GM18873 (cell line): ENCODE results near the gene HIPK2.

Experiments used
- ATAC-seq: cut with Tn5 transposase; IDR thresholded peaks from one replicate; pipeline ENCODE4 v1.9.1; 2021; ENCODE audit warnings: mild to moderate bottlenecking, moderate library complexity, moderate number of reproducible peaks; ENCODE audit not compliant: unreplicated experiment, low FRiP score

Gene HIPK2

DNA sequence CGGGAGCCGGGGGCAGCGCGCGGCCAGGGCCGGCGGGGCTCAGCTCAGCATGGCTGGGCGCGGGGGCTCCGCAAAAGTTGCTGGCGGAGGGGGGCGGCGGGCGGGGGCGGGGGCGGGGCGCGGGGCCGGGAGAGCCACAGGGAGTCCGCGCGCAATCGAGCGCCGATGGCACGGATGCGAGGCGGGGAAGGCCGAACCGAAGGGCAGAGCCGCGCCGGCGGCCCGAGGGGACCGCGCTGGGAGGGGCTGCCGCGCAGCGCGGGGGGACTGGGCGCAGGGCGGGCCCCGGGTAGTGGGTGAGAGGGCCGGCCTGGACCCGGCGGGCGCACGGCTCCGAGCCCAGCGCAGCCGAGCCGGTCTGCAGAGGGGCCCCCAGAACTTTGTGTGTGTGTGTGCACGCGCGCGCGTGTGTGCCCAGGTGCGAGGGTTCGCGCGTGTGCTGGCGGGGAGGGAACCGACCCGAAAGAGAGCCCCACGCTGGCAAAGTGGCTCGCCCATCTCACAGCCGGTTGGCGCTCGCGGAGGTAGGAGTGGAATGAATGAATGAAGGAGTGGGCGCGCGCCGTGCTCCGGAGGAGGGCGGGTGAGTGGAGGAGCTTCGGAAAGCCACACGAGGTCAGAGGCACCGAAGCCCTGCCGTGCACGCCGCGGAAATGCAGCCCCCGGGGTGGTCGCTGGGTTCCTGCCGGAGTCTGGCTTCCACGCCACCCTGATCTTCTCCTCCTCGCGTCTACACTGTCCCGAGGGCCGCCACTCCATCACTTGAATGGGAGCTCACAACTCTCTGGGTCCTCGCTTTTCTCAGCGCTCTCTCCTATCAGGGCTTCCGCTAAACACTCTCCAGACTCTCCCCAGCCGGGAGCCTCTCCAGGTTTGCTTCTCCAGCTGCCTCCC lies at the start of gene HIPK2:
HIPK2 (minus strand) TSS at position 51 of the 894 bp plus-strand sequence. CDS start 375 bp downstream, outside the sequence.
- ATAC-seq, result no peak

DNA sequence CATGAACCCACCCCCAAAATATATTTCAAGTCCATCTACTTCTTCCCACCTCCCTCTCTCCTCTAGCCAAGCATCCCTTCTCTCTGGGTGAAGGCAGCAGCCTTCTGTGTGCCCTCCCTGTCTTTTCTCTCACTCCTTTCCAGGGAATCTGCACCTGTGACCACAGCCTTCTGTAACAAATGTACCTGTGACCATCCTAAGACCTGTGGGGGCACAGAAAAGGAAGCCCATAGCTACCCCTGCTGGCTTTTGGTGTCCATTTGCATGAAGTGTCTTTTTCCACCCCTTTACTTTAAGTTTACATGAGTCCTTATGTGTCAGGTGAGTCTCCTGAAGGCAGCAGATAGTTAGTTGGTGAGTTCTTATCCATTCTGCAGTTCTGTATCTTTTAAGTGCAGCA lies 49.2 kb upstream of the HIPK2 start:
- ATAC-seq, result no peak

DNA sequence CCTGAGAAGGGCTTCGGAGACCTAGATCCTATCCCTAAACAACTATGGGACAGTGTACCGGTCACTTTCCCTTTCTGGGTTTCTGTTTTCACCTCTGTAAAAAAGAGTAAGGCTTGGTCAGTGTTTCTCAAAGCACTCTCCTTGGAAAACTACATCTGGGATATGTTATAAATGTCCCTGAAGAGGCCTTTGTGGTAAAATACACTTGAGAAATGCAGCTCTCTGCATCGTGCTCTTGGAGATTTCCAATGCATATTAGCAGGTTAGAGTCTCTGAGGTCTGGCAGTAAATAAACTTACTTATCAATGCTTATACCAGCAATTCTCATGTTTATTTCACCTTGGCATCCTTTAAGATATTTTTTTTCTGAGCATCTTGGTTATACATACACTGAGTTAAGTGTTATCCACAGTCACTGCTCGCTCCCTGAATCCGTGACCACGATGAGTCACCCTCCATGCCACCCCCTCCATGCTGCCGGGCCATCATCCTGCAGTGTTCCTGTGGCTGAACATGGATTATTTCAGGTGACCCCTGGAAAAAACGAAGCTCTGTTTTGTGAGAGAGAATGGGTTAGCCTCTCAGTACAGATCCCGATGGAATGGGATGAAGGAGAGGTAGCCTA lies 48.0 kb upstream of the HIPK2 start:
- no peak for ATAC-seq

DNA sequence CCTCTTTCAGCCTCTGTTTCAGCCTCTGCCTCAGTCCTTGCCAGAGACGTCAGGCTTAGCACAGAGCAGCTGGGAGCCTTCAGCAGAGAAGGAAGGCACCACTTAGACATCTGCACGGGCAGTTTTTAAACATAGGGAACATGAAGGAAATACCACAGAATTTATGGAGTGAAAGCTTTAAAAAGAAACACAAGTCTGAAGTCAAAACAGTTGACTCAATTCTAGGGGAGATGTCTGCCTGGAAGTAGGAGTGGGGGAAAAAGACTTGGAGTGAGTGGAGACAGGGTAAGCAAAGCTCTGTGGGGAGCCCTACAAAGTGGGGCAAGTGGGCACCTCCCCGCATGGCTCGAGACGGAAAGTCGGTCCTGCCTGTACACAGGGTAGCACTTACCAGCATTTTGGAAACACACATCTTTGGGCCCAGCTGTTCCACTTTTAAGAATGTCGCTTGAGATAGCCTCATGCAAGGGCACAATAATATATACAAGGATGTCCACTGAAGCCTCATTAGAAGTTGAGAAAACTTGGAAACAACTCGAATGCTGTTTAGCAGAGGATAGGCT lies 46.2 kb upstream of the HIPK2 start:
- ATAC-seq, result no peak

DNA sequence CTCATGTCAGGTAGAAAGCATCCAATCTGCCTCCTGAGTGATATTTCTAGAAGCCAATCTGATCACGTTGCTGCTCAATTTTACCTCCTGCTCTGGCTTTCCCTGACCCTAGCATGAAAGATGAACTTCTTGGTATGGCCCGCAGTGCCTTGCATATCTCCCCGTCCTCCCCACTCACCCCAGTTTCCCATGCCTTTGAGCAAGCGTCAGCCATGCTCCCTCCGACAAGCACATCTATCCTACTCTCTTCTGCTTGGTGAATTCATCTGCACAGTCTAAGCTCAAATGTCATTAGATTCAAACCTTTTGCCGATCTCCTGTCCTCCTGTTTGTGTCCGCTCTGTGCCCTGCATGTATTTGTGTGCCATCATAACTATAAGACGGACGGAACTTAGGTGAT lies 45.1 kb upstream of the HIPK2 start:
- no peak for ATAC-seq

DNA sequence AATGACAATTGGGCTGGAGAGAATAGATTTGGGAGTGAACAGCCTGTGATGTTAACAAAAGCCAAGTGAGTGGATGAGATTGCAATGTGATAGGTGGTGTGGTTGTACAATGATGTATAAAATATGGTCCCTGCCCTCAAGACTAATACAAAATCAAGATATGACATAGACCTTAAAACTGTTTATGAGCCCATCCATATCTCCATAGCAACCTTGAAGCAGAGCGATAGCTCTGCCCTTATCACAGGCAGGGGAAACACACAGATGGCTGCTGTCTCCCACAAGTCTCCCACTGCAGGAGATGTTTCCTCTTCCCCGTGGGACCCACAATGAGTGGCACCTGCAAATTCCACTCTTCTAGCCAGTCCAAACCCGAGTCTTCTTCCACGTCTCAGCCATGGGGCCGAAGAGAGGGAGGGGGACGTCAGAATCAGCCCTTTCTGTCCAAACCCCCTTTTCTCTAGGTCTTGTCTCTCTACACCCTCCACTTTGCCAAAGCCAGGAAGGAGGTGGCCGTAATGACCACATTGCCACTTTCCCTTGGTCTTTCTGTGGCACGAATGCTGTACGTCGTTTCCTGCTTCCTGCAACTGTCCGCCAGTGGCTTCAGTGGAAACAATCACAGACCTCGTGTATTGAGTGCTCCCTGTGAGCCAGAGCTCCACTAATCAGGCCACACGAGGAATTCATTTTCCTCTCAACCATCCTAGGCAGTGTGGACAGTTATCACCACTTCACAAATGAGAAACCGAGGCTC lies 43.7 kb upstream of the HIPK2 start:
- ATAC-seq, result no peak

DNA sequence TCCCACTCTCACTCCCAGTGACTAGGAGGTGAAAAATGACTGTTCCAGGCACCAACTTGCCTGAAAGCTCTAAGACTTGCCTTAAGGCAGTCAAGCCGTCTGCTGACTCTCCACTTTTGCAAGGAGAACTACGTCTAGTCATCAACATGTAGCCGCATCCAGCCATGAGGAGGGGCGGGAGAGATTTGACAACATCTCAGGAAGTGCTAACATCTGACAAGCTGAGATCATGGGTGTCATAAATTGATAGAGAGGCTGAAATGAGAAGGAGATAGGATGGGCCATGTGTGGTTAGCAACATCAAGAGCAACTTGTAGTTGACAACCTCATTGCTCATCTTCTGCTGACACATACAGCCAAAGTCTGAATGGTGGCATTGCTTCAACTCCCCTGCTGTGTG lies 42.3 kb upstream of the HIPK2 start:
- no peak for ATAC-seq

DNA sequence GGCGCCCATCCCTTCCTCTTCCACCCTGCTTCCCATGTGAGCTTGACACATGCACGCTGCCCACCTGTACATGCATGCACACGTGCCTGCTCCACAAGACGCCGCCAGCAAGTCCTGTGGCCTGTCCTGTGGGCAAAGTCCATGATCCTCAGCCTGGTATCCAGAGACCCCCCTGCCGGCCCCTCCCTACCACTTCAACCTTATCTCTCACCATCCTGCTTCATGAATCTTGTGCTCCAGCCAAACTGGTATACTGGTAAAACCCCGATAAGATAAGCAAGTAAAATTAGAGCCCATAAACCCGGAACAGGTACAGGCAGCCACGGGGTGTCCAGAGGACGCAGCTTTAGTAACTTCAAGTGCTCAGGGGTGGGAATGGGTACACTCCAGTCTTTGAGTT lies 39.5 kb upstream of the HIPK2 start:
- ATAC-seq, result no peak

DNA sequence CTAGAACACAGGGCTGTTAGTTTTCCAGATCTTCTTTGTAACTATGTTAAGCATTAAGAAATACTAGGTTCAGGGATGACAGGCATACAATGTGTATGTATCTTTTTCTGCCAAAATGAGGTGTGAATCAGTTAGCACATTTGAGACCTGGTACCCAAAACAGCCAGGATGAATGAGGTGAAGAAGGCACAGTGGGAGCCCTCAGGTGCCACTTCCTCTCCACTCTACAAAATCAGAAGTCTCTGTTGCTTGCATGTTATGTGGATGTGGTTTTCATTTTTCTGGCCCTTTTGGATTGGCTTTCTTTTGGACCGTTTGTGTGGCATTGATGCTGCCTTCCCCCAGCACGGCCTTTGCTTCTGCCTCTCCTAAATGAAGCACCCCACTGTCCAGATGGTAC lies 35.9 kb upstream of the HIPK2 start:
- no peak for ATAC-seq

DNA sequence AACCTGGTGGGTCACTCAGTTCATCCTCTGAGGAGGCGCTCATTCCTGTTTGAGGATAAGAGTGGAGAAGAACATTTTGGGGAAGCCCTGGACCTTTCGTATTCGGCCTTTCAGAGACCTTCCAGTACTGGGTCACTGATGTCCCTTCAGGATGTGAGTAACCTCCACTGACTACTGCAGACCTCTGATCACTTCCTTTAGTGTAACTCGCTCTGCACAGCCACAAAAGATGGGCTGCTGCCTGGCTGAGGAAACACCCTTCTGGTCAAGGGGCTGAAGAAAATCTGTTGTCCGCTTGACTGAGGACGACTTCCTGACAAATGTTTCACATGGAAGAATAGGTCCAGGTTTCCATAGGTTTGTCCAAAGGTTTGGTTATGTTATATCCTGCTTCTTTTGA lies 35.4 kb upstream of the HIPK2 start:
- ATAC-seq, result no peak

DNA sequence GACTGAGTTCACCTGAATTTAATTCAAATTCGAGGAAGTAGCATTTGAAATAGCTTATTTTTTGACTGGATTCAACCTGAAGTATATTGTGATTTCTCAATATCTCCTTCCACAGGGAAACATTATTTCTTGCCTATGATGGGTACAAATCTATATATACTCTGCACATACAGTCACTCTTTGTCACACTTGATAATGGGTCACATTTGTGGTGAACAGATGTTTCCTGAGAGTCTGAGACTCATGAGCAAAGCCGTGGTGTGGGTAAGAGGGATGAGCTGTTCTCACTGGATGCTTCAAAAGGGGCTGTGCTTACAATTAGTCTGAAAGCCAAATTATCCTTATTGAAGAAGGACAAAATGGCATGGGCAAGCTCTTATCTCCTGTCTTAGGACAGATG lies 33.3 kb upstream of the HIPK2 start:
- ATAC-seq, result no peak

DNA sequence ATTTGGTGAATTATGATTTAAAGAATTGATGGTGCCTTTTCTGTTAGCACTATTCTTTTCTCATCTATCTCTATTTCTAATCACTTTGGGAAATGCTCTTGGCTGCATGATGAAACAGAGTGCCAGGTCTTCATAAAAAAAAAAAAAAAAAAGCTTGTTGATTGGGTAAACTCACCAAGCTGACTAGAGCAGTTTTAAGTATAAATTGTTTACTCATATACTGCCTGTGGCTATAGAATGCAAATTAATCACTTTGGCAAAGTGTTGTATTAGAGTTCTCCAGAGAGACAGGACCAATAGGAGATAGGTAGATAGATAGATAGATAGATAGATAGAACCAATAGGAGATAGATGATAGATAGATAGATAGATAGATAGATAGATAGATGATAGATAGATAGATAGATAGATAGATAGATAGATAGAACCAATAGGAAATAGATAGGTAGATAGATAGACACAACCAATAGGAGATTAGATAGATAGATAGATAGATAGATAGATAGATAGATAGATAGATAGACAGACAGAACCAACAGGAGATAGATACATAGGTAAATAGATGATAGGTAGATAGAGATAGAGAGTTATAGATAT lies 31.1 kb upstream of the HIPK2 start:
- ATAC-seq, result no peak

DNA sequence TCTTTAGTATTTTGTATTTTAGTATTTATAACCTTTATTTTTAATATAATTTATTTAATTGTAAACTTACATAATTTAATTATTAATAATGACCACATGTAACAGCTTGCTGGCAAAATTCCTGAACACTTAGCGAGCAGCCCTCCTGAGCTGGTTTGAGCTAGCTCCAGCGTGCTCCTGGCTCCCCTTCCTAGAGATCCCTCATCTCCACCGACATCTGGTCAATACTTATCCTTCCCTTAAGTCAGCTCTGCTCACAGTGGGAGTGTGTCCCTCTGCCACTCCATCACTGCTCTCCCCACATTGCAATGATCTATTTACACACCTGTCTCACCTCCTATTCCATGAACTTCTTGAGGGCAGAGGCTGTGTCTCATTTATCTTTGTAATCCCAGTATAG lies 30.6 kb upstream of the HIPK2 start:
- no peak for ATAC-seq

DNA sequence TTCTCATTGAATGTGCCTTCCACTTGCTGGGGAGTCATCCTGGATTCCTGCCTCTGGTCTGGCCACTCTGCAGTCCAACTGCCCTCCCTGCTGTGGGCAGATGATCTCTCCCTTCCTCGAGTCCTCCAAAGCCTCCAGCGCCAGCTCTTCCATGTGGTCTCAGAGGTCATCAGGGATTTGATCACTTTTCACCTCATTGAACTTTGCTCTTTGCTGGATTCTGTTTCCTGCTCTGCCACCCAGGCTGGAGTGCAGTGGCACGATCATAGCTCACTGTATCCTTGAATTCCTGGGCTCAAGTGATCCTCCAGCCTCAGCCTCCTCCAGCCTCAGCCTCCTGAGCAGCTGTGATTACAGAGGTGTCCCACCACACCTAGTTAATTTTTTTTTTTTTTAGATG lies 29.2 kb upstream of the HIPK2 start:
- no peak for ATAC-seq

DNA sequence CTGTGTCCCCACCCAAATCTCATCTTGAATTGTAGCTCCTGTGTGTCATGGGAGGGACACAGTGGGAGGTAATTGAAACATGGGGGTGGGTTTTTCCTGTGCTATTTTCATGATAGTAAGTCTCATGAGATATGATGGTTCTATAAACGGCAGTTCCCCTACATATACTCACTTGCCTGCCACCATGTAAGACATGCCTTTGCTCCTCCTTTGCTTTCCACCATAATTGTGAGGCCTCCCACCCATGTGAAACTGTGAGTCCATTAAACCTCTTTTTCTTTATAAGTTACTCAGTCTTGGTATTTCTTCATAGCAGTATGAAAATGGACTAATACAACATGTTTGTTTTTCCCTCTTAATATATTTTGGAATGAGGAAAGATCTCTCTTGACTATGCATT lies 26.8 kb upstream of the HIPK2 start:
- ATAC-seq, result no peak

DNA sequence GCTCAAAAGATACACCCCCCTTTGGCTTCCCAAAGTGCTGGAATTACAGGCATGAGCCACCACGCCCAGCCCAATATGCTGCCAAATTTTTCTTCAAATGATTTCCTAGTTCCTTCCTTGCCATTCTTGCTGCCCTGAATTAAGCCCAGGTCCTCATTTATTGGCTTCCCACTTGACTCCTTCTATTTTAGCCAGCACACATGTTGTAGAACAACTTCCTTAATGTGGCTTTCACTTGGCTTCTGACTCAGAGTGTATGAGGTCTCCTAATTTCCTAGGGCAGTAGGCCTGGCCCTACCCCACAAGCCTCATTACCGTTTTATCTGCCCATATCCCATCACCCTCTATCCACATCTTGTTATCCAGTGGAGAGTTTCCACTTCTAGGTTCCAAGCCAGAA lies 21.8 kb upstream of the HIPK2 start:
- ATAC-seq, result no peak

DNA sequence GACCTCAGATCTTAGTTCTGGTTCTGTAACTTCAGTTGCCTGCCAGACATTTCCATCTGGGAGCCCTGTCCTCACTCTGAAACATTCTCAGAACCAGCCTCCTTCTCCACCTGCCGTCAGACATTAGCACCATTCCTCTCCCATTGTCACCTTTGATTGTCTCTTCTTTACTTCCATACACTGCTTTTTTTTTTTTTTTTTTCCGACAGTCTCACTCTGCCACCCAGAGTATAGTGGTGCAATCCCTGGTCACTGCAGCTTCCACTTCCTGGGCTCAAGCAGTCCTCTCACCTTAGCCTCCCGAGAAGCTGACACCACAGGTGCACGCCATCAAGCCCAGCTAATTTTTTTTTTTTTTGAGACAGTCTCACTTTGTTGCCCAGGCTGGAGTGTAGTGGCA lies 21.1 kb upstream of the HIPK2 start:
- ATAC-seq, result no peak

DNA sequence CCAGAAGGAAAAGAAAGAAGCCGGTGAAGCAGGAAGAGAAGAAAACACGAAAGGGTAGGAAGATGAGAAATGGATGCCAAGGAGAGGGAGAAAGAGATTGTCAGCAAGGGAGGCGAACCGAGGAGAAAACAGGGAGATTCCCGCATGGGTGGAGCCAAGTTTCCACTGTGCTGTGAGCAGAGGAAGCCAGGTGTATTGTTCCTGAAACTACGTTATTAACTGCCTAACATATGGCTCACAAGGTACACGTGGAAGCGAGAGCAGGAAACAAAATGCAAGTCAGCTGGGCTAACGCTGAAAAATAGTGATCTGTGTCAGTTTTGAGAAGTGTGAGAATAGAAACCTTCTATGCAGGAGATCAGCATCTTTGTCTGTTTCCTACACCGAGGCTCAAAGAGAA lies 20.4 kb upstream of the HIPK2 start:
- ATAC-seq, result peak; percentile 81

DNA sequence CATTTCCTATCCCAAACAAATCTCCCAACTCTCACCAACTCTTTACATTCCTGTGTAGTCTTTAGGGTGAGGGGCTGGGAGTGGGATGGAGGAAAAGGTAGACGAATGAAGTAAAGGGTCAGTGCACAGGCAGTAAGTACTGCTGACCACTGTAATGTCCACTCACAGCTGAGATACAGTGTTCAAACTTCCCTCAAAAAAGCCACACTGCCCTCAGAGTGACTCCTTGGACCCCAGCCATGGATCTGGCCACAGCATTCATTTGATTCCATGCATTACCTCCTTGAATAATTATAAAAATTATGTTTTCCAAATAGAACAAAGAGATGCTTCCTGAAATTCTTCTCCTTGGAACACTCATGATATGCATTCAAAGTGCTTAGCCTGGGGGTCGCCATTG lies 19.8 kb upstream of the HIPK2 start:
- no peak for ATAC-seq

DNA sequence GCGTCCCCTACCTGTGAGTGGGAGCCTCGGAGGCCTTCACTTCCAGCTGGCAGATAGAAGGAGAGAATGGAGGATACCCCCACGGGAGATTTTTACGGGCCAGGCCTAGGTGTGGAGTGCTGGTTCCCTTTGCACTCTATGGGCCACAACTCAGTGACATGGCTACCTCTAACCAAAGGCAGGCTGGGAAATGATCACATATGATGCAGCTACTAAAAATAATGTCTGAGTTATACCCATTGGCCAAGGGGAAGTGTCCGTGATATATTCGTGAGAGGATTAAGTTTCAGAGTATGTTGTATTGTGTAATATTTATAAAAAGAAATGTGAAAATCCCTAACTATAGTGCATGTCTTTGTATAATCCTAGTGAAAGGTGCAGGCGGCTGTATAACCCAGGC lies 13.5 kb upstream of the HIPK2 start:
- no peak for ATAC-seq

DNA sequence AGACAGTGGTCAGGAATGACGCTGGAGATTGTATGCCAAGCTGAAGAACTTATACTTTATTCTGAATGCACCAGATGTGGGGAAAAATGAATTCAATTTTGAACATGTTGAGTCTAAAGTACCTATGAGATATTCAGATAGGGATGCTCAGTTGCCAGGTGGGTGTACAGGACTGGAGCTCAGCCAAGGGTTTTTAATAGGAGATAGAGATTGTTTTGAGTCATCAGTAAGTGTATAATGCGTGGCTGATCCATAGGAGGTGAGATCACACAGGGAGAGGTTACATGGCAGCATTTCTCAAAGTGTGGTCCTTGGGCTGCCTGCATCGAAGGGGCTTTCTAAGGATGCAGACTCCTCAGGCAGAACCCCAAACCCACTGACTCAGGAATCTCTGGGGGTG lies 6.8 kb upstream of the HIPK2 start:
- no peak for ATAC-seq
